ENCODE data around the gene INPP5A.

DNA sequence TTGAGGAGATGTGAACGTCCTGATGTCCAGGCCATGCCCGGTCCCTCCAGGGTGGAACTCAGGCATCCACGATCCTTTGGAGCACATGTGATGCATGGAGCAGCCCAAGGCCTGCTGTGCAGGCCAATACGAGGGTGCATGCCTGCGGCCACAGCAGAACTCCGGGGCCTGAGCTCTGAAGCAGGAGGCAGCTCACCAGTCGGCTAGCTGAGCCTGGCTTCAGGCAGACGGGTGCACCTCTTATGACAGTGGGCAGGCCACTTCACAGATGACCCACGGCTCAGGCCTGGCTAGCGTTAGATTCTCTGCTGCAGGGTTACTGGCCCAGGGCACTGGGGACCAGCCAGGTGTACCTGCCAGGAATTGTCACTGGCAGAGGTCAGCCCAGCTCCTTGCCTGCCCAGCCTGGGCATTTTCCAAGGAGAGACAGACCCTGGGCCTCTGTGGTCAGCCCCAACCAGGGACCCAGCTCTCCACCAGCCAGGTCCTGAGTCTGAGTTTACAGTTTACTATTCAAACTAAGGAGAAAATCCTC lies 29.6 kb upstream of the INPP5A start:
- TF ChIP-seq CTCF (IDR thresholded peaks at IDR 0.05), result no peak
- no peak for TF ChIP-seq POLR2A (IDR thresholded peaks at IDR 0.05)
- TF ChIP-seq POLR2AphosphoS5 (IDR thresholded peaks at IDR 0.05), result no peak
